ENCODE measurements around the gene IL17C.
"Not testable (repeated sequence)": the region's sequence is repeated elsewhere in the genome, so short reads cannot be mapped to it uniquely, and the experiment has no call there.

The IL17C gene

DNA sequence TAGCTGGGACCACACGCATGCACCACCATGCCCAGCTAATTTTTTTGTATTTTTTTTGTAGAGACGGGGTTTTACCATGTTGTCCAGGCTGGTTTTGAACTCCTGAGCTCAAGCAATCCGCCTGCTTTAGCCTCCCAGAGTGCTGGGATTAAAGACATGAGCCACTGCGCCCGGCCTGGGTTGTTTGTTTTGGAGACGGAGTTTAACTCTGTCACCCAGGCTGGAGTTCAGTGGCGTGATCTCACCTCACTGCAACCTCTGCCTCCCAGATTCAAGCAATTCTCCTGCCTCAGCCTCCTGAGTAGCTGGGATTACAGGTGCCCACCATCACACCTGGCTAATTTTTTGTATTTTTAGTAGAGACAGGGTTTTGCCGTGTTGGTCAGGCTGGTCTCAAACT lies 28.9 kb upstream of the IL17C start:
- in situ Hi-C loops (cut with HindIII; ENCODE audit: low sequenced_read_pairs), result not testable (repeated sequence)

DNA sequence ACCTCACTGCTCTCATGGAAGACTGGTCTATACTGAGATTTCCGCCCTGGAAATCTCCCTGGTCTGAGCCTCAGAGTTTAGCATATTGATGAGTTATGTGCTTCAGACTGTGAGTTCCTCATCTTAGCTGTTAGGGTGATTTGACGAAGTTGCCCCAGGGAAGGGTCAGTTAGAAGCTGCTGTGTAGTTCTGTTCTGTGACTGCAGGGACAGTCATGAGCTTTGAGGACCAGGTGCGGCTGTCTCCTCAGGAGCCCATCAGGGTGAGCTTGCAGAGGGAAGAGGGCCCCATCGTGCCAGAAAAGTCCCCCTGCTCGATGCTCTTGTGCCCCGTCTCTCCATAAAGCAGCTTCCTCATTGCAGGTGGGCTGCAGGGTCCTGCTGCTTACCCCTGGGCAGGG lies 28.3 kb upstream of the IL17C start:
- in situ Hi-C loops (cut with HindIII; ENCODE audit: low sequenced_read_pairs), result no loop called here

DNA sequence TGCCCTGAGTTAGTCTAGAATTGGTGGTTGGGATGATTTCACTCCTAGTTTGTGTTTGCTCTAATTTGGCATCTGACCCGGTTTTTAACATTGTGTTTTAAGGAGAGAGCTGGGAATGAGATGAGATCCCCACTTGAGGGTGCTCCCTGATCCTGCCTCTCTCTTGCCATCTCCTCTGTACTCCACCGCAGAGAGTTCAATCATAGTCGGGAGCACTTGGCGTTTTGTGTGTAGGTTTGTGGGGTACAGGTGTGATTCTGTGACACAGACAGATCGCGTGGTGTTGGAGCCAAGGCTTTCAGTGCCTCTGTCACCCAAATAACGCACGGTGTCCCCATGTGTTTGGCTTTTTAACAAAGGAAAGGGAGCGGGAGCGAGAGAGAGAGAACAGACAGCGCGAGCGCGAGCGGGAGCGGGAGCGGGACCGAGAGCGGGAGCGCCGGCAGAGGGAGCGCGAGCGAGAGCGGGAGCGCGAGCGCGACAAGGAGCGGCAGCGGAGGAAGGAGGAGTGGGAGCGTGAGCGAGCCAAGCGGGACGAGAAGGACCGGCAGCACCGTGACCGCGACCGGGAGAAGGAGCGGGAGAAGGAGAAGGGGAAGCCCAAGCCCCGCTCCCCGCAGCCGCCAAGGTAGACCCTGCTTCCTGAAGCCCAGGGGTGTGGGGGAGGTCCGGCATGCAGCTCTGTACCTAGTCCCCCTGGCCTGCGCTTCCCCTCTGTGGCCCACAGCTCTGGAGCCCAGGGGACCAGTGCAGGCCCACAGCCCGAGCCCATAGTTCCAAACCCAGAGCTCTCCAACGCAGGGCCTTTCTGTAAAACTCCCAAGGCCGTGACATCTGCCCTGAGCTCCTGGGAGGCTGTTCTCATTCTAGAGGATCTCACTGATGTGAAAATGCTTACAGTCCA lies 27.2 kb upstream of the IL17C start:
- in situ Hi-C loops (cut with HindIII; ENCODE audit: low sequenced_read_pairs), result no loop called here

DNA sequence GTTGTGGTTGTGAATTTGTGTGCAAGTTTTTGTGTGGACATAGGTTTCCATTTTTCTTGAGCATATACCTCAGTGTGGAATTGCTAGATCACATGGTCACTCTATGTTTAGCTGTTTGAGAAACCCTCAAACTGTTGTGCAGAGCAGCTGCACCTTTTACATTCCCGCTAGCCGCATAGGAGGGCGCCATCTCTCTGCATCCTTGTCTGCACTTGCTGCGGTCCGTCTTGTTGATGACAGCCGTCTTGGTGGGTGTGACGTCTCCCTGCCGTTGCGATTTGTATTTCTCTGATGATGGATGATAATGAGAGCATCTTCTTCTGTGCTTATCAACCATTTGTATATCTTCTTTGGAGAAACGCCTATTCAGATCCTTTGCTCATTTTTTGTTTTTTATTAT lies 25.1 kb upstream of the IL17C start:
- in situ Hi-C loops (cut with HindIII; ENCODE audit: low sequenced_read_pairs), result no loop called here

DNA sequence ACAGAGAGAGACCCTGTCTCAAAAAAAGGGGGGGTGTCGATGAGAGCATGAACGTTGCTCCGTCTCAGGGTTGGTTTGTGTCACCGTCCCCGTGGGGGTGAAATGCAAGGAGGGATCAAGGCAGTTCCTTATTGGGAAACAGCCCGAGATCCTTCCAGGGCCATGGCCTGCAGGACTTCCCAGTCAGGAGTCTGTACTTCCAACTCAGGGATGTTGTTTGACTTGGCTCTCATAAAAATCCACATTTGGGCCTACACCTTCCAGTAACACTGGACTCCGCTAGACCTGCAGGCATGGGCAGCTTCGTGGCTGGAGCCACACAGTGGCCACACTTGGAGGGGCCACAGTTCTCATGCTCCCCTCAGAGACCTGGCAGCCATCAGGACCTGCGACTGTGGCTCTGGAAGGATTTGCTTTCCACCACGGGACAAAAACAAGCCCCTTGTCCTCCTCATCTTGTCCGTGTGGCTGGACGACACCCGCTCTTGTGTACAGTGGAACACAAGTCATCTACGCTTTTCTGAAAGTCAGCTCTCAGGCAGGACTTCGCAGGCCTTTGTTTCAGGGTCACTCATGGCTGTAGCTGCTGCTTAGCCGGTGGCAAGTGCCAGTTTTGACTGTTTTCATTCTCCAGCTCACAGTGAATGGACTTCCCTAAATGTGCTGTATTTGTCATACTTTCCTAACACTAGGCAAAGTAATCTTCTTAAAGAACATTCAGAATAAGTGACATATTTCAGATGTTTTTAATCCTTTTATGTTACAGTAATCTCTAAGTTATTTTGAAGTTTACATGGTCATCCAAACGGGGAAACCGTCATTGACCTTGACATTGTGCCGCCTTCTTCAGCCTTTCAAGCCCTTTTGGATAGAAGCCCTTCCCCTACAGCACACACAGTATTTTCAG lies 24.2 kb upstream of the IL17C start:
- in situ Hi-C loops (cut with HindIII; ENCODE audit: low sequenced_read_pairs), result no loop called here

DNA sequence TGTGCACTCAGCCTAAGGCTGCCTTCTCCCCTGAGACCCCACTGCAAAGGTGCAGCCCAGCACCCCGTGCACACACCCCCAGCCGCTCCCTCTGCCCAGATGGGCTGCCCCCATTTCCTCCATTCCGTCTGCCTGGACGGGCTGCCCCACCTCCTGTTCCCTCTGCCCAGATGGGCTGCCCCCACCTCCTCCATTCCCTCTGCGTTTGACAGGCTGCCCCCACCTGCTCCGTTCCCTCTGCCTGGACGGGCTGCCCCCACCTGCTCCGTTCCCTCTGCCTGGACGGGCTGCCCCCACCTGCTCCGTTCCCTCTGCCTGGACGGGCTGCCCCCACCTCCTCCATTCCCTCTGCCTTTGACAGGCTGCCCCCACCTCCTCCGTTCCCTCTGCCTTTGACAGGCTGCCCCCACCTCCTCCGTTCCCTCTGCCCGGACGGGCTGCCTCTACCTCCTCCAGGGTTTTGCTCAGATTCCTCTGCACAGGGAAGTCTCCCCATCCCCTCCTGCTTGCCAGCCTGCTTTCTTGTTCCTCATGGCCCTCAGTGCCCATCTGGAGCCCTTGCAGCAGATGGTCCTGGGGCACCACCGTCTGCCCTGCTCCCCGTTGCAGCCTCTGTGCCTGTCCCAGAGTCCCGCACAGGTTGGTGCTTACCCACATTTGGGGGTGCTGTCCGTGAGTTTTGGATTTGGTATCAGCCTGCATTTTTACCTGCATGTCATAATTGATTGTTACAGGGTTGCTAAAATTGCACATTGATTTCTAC lies 23.4 kb upstream of the IL17C start:
- in situ Hi-C loops (cut with HindIII; ENCODE audit: low sequenced_read_pairs), result no loop called here

DNA sequence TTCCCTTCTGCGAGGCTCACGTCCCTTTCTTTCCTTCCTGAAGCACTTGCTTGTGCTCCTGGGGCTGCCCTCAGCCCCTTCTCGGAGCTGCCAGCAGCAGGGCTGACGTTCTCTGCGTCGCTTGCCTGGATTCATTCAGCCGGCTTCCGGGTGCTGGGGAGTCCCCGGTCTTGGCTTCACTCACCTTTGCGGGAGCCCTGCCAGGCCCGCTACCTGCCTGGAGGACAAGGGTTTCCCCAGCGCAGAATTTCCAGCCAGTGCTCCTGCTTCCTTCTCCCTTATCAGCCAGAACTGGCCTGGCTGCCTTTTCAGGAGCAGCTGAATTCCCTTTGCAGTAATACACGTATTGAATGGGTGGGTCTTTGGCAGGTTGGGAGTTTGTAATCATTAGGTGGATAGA lies 22.1 kb upstream of the IL17C start:
- in situ Hi-C loops (cut with HindIII; ENCODE audit: low sequenced_read_pairs), result no loop called here

DNA sequence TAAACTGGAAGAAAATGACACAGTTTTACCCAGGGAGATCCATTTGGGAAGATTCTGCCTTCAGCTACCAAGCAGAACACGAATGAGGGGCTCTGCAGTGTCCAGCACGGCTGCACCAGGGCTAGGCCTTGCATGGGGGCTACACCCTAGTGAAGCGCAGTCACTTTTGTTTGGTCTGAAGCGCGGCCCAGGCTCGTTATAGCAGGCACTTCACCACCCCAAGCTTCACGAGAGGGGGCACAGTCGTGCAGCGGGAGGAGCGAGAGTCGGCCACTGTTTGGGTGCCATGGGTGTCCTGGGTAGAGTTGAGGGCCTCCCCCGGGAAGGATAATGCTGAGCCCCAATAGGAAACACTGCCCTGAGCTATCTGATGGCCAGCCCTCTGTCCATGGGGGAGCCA lies 21.6 kb upstream of the IL17C start:
- in situ Hi-C loops (cut with HindIII; ENCODE audit: low sequenced_read_pairs), result no loop called here

DNA sequence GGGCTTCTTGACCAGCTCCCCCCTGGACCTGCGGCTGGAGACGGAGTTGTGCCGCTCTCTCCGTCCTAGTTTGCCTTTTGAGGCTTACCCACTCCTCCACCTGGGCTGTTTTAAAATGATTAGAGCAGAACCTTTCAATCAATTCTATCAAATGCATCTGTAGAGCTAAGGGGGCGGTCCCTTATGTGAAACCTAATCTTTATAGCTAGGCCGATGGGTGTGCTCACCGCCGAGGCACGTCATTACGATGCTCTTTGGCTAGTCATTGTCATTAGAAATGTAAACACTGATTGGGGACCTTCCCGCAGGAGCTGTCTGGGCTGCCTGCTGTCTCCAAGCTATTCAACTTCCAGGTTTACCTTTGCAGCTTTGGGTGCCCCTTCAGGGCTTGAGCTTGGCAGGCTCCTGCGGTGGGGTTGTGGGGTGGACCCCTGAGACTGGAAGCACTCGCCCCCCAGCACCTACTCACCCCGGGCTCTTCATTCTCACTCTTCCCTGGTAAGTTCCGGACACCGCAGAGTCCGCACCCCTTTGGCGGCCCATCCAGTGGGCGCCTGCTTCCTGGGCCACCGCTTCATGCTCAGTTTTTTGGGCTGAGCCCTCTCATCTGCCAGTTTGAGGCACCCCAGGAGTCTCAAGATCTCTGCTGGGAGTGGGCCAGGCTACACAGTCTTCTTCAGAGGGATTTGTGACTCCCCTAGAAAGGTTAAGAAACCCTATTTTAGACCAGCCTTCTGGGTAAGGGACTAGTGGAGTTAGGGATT lies 20.9 kb upstream of the IL17C start:
- in situ Hi-C loops (cut with HindIII; ENCODE audit: low sequenced_read_pairs), result no loop called here

DNA sequence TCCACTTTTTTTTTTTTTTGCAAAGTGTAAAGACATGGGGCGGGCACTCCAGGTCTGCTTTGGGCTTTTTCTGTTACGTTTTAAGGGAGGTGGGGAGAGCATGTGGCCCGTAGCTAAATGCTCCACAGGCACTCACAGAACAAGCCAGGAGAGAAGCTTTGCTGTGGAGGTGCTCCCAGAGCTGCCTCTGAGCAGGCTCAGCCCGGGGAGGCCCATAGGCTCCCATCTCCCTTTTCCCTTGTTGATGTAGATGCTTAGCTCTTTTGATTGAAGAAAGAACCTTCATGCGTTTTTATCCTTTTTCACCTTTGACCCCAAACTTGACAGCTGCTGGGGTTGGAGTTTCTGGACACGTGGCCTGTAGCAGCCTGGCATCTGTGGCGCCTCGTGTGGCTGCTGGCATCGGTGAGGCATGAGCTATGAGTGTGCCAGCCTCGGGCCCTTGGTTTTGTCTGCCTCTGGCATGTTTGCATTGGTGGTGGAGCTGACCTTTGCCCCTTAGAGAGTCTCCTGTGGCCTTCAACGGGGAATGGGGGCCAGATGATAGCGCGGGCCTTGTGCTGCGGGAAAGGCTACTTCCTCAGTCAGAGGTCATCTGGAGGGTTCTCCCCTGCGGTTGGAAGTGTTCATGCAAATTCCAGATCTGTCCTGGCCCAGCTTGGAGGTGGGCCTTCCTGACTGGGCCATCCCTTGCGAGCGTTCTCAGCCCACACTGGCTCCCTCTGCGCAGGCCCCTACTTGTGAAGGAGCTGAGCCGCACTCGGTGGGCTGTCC lies 20.0 kb upstream of the IL17C start:
- in situ Hi-C loops (cut with HindIII; ENCODE audit: low sequenced_read_pairs), result no loop called here

DNA sequence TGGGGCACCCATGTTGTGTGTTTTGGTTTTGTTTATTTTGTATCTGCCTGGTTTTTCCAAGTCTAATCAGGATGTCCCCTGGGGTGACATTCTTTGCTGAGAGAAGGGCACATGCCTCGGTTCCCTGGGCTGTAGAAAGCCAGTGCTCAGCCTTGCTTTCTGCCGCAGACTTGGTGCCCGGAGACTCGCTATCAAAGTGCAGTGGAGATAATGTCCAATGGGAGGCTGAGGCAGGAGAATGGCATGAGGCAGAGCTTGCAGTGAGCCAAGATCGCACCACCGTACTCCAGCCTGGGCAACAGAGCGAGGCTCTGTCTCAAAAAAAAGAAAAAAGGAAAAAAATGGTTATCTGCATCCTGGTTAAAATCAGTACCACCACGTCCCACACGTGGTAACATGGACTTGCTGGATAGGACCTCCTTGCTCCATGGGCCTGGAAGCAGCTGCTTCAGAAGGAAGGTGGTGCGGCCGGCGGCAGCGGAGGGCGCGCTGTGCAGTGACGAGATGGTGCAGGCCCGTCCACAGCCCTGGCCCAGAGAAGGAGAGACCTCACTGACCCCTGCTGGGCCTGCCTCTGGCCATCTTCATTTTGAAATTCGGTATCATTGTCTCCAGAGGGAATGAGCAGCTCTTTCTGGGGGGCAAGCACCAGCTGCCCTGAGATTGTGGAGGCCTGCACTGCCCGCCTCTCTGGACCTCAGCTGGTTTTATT lies 19.3 kb upstream of the IL17C start:
- in situ Hi-C loops (cut with HindIII; ENCODE audit: low sequenced_read_pairs), result no loop called here

DNA sequence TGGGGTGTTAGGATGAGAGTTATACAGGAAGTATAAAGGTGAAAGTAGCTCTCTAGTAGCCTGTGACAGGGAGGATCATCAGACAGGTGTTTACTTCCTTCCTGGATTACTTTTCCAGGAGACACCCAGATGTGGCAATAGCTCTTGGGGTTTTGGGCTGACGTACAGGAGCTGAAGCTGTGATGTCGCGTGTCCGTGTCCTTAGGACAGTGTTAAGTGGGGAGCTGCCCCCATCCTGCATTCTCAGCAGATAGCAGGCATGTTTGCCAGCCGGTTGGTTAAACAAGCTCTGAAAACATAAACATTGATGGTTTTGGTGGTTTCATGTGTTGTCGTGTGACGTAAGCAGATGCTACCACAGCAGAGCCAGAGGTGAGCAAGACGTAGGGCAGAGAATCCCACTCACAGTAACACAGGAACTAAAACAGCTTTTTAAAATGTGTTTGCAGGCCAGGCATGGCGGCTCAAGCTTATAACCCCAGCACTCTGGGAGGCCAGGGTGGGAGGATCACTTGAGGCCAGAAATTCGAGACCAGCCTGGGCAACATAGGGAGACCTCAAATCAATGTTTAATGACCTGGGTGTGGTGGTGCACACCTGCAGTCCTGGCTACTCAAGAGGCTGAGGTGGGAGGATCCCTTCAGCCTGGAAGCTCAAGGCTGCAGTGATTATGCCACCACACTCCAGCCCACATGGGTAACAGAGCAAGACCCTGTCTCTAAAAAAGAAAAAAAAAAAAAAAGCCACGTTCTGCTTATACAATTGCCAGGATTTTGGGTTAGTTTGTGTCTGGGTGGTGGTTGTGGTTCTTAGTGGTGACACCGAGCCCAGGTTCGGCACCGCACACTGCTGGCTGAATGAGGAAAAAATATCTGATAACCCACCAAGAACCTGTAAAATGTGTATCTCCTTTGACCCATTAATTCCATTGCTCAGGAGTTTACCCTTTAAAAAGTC lies 18.2 kb upstream of the IL17C start:
- in situ Hi-C loops (cut with HindIII; ENCODE audit: low sequenced_read_pairs), result no loop called here

DNA sequence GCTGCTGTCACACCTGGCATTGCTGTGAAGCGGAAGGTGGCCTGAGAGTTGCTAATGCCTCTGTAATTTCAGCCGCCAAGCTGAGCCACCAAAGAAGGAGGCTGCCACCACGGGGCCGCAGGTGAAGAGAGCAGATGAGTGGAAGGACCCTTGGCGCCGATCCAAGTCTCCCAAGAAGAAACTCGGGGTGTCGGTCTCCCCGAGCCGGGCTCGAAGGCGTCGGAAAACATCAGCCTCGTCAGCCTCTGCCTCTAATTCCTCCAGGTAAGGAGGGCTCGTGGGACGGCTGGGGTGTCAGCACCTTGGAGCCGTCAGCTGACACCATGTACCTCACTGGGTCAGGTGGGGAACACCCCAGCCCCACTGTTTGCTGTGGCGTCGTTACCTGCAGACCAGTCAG lies 16.2 kb upstream of the IL17C start:
- in situ Hi-C loops (cut with HindIII; ENCODE audit: low sequenced_read_pairs), result no loop called here

DNA sequence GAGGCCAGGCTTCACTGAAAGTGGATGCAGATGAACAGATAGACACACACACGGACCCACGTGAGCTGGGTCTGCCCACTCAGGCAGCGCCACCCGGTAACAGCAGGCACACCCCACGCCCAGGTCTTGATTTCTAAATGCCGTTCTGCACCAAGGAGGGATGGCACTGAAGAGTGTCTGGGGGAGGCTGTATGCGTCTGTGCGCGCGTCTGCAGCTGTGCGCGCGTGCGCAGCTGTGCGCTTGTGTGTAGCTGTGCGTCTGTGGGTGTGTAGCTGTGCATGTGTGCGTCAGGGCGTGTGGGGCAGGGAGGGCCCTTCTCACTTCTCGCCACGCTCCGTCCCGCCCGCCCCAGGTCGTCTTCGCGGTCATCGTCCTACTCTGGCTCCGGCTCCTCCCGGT lies 15.5 kb upstream of the IL17C start:
- in situ Hi-C loops (cut with HindIII; ENCODE audit: low sequenced_read_pairs), result no loop called here

DNA sequence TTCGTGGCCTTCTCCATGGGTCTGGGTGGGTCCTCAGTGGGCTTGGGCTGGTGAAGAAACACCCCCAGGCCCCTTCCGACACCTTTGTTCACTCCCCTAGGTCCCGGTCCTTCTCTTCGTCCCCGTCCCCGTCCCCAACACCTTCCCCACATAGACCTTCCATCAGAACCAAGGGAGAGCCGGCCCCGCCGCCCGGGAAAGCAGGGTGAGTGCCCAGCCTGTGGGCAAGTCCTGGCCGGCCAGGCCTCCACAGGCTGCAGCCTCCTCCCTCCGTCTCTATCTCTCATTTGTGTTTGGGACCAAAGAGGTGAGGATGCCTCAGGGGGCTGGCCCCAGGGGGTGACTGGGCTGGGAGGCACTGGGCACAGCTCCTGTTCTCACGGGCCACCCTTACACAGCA lies 14.5 kb upstream of the IL17C start:
- in situ Hi-C loops (cut with HindIII; ENCODE audit: low sequenced_read_pairs), result no loop called here

DNA sequence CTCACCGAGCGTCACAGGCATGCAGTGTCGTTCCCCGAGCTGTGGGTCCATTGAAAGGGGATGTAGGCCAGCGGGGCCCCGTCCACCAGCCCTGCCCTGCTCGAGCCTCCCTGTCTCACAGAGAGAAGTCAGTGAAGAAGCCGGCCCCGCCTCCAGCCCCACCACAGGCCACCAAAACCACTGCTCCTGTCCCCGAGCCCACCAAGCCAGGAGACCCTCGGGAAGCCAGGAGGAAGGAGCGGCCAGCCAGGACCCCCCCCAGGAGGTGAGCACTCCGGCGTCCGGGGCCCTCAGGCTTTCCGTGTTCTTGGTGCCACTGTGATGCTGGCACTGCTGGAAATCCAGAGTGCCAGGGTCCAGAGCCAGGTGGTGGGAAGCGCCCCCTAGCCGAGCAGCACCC lies 13.9 kb upstream of the IL17C start:
- in situ Hi-C loops (cut with HindIII; ENCODE audit: low sequenced_read_pairs), result no loop called here

DNA sequence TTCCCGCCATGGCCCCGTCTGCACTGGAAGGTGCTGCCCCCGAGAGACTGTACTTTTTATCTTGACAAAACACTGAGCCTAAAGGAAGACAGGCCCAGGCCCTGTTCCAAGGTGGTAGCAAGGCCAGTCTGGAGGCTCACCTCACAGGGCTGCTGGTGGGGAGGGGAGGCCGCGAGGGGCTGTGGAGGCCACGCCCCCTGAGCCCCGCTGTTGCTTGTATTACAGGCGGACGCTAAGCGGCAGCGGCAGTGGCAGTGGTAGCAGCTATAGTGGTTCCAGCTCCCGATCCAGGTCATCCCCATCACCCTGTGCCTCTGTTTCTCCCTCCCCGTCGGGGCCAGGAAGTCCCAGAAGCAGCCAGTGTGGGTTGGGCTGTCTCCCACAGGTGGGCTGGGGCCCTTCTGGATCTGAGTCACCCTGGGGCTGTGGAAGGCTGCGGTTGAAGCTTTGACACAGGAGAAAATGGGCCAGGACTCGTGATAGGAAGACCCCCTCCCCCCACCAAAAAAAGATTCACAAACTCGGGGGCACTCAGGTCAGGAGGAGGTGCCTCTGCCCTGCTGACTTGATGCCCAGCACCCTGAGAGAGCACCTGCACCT lies 13.3 kb upstream of the IL17C start:
- in situ Hi-C loops (cut with HindIII; ENCODE audit: low sequenced_read_pairs), result loop anchor here (5.0 kb wide), 1 partner anchor 38 kb away; no protein-coding TSS in a partner anchor

Measured in endothelial cell of hepatic sinusoid (primary cell).